GM18499 (cell line): Measurements from ENCODE around the gene SSBP1.
"Not testable (repeated sequence)": the region's sequence is repeated elsewhere in the genome, so short reads cannot be mapped to it uniquely, and the experiment has no call there.

ENCODE experiments used
- ATAC-seq: cut with Tn5 transposase; IDR thresholded peaks from one replicate; pipeline ENCODE4 v1.9.1; 2021; ENCODE audit warnings: moderate number of reproducible peaks; ENCODE audit not compliant: insufficient read depth, unreplicated experiment

The SSBP1 gene

DNA sequence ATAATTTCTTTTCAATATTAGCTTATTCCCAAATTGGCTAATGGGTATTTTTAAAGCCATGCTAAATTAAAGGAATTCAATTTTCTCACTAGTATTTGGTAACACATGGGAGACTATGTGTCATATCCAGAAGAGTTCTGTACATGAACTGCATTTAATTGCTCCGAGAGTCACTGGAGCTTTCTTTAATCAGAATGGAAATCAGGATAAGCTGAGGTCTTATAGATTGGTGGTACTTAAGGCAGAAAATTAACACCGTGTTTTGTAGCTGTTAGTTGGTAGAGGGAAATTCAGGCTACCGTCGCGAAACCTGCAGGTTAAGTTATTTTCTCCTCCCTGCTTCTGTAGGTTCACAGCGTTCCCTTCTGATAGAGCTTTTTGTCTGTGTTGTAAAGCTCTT is 29.8 kb upstream of the SSBP1 start, which contains the start of gene WEE2:
Gene WEE2 (plus strand): TSS at position 3 of the 400 bp plus-strand sequence. CDS start 406 bp downstream, outside the sequence.
- no peak for ATAC-seq

DNA sequence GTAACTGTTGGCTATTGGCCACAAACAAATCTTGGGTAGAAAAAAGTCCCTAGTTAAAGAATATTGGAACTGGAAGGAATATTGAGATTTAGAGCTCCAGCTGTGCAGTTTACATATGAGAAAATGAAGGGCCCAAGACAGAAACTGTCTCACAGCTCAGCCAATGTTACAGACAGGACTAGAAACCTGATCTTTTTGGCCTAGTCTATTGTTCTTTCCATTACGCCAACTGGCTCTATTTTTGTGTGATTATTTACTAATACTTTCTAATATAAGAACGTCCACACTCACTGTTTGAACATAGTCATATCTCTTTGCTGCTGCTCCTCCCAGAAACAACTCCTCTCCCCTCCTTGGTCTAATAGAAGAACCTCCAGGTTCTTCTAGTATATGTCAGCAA is 28.8 kb upstream of the SSBP1 start:
- no peak for ATAC-seq

DNA sequence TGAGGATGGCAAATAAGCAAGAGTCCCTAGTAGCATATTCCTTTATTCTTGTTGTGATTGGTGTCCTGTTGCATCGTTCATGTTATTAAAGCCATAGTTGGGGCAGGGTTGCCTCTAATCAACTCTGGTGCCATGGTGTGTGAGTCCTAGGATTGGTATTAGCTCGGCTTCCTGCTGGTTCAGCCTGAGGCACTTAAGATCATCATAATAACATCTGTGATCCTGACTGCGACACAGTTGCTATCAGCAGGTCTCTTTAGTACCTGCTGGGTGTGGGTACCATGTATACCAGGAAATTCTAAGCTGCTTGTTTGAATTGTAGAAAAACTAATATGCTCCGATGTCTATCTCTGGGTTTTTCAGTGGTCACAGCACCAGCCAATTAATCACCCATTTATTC is 28.4 kb upstream of the SSBP1 start:
- ATAC-seq = no peak

GRCh38 chr7:141710301-141710700 is 27.9 kb upstream of the SSBP1 start:
- no peak for ATAC-seq

DNA sequence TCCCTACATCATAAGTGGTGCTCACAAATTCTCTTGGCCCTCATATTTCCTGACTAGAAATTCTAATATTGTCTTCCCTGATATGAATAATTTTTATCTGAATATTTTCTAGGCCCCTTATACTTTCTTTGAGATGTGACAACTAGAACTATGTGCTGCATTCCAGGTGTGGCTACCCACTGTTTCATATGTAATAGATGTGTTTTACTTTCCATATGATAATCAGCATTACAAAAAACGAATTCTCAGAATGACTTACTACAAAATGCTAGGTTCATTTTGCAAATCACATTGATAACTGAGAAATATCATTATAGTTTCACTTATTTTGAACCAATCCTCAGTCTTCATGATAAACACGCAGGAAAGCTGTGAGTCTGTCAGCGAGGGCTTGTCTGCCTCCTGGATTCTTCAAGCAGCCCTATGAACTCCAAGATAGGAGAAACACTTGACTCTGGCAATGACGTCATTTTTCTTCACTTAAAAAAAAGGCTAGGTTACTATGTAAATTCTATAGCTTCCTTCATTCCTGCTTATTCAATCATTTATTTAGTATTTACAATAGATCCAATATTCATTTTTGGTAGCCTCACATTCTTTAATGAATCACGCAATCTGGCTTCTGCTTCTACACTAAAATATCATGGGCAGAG is 25.4 kb upstream of the SSBP1 start:
- no peak for ATAC-seq

- no peak for ATAC-seq
These were observed 24.3 kb upstream of the SSBP1 start for GRCh38 chr7:141713890-141714289.

GRCh38 chr7:141714571-141714970 is 23.6 kb upstream of the SSBP1 start:
- ATAC-seq = no peak

DNA sequence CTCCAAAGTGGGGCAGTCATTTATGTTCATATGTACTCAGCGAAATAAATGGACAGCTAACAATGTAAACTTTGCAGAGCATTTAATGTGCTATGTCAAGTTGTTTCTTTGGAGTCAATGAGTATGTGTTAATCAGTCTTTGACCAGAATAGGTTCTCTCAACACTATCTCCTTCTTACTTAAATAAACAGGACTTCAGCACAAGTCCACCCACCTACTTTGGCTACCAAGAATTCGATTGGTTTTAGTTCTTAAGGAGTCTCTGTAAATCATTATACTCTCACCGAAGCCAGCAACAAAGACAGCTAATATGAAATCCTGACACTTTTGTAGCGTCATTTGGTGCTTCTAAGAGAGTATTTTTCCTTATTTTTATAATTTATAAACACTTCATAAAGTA is 23.1 kb upstream of the SSBP1 start:
- ATAC-seq = no peak

DNA sequence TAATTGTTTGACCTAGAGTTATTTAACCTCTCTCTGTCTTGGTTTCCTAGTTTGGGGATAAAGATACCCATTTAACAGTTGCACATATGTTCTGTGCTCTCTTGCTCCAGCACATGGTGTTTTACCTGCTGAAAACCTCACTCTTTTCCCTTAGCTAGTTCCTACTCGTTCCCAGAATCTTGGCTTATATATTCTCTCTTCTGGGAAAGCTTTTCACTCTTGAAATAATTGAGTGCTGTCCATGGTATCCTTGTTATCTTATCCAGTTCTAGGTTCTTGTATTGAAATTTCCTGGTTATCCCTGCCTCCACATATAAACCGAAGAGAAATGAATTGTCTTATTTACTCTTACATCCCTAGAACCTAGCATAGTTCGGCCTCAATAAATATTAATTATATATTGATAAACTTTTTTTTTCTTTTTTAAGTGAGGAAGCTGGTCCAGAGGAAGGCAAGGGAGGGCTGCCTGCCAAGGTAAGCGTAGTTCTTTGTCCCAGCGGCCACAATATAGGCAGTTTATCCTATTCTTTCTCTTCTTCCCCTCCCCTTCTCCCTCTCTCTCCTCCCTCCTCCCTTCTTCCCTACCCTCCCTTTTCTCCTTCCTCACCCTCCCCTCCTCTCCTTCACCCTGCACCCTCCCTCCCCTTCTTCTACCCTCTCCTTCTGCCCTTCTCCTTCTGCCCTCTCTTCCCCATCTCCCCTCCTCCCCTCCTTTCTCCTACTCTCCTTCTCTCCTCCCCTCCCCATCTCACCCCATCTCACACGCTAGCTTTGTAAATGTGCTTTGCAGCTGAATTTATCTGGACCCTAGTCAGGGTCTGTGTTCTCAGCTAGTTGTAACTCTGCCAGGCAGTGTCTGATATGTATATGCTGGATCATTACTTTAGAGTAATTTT is 22.1 kb upstream of the SSBP1 start:
- no peak for ATAC-seq

DNA sequence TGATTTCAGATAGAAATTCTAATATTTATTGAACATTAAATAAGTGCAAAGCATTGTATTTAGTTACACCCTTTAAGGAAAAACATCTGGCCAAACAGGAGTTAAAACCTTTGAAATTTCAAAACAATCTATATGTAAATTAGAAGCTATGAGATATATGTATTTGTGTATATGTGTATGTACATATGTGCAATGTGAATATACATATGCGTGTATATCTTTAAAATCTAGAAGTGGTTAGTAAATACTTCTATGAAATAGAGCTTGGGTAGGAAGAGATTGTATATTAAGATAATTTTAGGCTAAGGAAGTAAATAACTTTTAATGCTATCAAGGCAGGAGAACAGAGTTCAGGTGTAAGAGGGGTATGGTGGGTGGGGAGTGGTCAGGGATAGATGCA is 20.7 kb upstream of the SSBP1 start:
- no peak for ATAC-seq

GRCh38 chr7:141722529-141722928 is 15.6 kb upstream of the SSBP1 start:
- ATAC-seq = no peak

- no peak for ATAC-seq
These were observed 9.1 kb upstream of the SSBP1 start for GRCh38 chr7:141729020-141729419.

- ATAC-seq = no peak
These were observed 6.5 kb upstream of the SSBP1 start for GRCh38 chr7:141731476-141732149.

DNA sequence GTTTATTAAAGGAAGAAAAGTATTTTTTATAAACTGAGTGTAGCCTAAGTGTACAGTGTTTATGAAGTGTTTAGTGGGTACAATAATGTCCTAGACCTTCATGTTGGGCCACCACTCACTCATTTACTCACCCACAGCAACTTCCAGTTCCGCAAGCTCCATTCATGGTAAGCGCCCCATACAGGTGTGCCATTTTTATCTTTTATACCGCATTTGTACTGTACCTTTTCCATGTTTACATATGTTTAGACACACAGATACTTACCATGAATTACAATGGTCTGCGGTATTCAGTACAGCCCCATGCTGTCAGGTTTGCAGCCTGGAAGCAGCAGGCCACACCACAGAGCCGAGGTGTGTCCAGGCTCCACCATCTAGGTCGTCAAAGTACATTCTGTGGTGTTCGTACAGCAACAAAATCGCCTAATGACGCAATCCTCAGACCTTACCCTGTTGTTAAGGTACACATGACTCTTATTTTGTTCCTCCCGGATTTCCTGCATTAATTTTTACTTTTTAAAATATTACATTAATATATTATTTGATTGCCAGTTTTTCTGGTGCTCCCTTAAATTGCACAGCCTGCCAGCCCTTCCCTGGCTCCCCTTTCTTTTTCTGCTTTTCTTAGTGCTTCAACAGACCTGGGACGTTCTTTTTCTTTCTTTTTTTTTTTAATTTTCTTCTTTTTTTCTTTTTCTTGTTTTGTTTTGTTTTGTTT is 881 bp upstream of the SSBP1 start:
- ATAC-seq = no peak

DNA sequence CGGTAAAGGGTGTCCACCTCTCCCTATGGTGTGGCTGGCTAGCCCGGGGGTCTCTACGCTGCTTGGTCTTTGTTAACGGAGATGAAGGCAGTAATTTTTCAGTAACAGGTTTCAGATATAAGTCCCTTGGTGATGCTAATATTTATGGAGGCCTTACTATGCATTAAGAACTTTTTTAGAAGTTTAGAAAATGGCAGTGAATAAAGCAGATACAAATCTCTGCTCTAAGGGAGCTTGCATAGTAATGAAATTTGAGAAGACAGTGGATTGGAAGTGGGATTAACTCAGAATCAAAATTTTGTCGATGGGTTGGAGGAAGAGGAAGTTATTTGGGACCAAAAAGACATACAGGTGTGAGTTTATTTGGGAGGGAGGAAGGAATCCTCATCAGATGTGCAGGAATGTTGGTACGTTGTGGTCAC is 445 bp downstream of the SSBP1 start:
- ATAC-seq = no peak

DNA sequence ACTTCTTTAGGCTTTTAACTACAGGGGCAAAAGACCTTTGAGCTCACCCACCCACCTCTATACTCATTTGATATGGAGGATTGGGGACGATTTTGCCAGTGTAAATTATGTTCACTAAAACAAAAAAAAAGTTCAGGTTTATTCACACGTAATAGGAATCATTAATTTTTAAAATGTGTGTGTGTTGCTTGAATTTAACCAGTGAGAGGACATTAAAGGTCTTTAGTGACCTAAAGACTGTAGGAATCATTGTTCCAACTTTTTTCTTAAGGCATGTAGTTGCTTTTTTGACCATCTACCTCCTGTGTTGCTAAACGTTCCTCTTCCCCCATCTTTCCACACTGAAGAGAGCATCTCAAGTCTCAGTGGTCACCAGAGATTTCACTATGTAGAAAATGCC is 1.1 kb downstream of the SSBP1 start:
- no peak for ATAC-seq

GRCh38 chr7:141742229-141742628 is 4.1 kb downstream of the SSBP1 start:
- no peak for ATAC-seq

DNA sequence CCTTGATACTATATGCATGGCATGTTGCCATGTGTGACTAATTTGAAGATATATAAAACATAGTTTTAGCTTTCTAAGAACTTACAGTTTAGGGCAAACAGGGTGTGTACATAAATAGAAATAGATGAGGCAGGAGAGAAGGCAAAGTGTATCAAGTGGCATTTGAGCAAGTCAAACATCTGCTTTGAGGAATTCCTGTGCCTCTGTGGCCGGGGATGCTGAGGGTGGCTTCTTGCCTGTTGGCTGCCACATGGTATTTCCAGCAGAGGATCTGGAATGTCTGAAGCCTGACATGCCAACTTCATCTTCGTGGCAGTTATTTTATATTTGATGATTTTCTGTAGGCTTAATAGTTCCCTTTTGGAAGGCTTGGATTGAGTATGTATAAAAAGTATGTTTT is 6.0 kb downstream of the SSBP1 start:
- no peak for ATAC-seq

DNA sequence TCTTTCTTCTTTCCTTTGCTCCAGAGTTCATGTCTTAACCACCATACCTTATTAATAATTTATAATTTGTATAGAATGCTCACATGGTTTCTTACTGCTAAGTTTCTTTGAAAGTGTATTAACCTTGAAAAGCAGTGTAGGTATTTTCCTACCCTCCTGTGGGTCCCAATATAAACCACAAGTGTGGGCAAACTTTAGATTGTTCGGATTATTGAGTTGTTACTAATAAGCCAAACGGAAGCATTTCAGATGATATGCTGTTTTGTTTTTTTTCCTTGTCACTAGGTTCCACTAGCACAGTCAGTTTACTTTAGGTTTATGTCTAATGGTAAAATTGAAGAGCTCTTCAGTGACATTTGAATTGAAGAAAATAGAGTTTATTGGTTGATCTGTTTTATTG is 10.2 kb downstream of the SSBP1 start:
- no peak for ATAC-seq

- ATAC-seq = not testable (repeated sequence)
These were observed 13.7 kb downstream of the SSBP1 start for GRCh38 chr7:141751904-141752303.
